Measurements from ENCODE around the gene TSPEAR. TPM values are rescaled to one million over a fixed set of nuclear protein-coding genes. Genes with fewer than 3 reads are reported as not detected.

Gene TSPEAR
- total RNA-seq, 4 donors from 2014 or later: not detected

DNA sequence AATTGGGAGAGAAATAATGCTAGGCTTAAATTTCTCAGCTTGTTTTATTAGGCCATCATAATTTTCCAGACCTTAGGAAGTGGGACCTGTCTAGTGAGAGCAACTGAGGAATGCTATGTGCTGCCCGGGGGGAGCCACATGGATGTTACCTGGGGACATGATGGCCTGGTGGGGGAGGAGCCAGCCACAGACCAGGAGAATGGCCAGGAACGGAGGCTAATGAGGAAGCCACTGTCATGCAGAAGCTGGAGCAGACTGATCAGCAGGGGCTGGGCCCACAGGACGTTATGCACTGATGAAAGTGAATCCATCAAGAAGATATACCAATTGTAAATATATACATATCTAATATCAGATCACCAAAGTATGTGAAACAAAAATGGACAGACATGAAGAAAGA, 166.8 kb downstream of the TSPEAR start:
- Histone ChIP-seq H3K36me3 (no peaks in the 10 kb centered on the region), H3K27ac (no peak overlapping the region), H3K4me3 (no peak overlapping the region), H3K4me1 (no peaks in the 10 kb centered on the region), H3K27me3 (peaks cover 17% of the 10 kb centered on the region), H3K9me3 (peaks cover 0 to 4% of the 10 kb centered on the region in 2 donors)
- intact Hi-C loops (cut with DNase I; ENCODE audit: low total_unique reads) (no loop called here), in situ Hi-C loops (cut with MboI; ENCODE audit: low pct_ligation_motif_present in 1 of 4, low pct_unique_long_range_greater_than_20kb in 1 of 4, low sequenced_read_pairs in 3 of 4) (no loop called here)
- DNase-seq: no peak
- TF ChIP-seq POLR2AphosphoS5 (IDR thresholded peaks at IDR 0.05): no peak
- TF ChIP-seq, protein P1, sequence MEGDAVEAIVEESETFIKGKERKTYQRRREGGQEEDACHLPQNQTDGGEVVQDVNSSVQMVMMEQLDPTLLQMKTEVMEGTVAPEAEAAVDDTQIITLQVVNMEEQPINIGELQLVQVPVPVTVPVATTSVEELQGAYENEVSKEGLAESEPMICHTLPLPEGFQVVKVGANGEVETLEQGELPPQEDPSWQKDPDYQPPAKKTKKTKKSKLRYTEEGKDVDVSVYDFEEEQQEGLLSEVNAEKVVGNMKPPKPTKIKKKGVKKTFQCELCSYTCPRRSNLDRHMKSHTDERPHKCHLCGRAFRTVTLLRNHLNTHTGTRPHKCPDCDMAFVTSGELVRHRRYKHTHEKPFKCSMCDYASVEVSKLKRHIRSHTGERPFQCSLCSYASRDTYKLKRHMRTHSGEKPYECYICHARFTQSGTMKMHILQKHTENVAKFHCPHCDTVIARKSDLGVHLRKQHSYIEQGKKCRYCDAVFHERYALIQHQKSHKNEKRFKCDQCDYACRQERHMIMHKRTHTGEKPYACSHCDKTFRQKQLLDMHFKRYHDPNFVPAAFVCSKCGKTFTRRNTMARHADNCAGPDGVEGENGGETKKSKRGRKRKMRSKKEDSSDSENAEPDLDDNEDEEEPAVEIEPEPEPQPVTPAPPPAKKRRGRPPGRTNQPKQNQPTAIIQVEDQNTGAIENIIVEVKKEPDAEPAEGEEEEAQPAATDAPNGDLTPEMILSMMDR (IDR thresholded peaks at IDR 0.05): no peak
- no peak for TF ChIP-seq EP300 (IDR thresholded peaks at IDR 0.05; ENCODE audit: low read depth)
- TF ChIP-seq POLR2A (IDR thresholded peaks at IDR 0.05): no peak
- 50 to 71% methylated on average over 1 to 3 of the region's 3 CpGs for WGBS, 2 donors (ENCODE audit: low coverage in 1 of 2)

DNA sequence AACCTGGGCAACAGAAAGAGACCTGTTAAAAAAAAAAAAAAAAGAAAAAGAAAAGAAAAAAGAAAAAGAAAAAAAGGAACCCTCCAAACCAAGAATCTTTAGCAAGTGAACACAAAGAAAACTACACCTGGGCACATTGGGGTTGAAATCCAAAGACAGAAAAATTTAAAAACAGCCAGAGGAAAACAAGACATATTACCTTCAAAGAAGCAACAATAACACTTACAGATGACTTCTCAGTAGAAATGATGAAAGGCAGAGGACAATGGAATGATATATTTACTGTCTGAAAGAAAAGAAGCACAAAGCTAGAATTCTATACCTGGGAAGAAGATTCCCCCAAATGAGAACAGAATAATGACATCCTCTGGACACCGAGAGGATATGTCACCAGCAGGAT, 168.7 kb downstream of the TSPEAR start:
- no peak for DNase-seq
- 76 to 82% methylated on average over 1 of the region's 1 CpG for WGBS, 2 donors (ENCODE audit: low coverage in 1 of 2)
- Histone ChIP-seq H3K36me3 (no peaks in the 10 kb centered on the region), H3K27ac (no peak overlapping the region), H3K4me1 (no peaks in the 10 kb centered on the region), H3K9me3 (peaks cover 0 to 4% of the 10 kb centered on the region in 2 donors), H3K4me3 (no peak overlapping the region), H3K27me3 (peaks cover 13% of the 10 kb centered on the region)
- intact Hi-C loops (cut with DNase I; ENCODE audit: low total_unique reads) (no loop called here), in situ Hi-C loops (cut with MboI; ENCODE audit: low pct_ligation_motif_present in 1 of 4, low pct_unique_long_range_greater_than_20kb in 1 of 4, low sequenced_read_pairs in 3 of 4) (no loop called here)
- TF ChIP-seq, protein P1 (IDR thresholded peaks at IDR 0.05): no peak
- no peak for TF ChIP-seq EP300 (IDR thresholded peaks at IDR 0.05; ENCODE audit: low read depth)
- no peak for TF ChIP-seq POLR2A (IDR thresholded peaks at IDR 0.05)
- TF ChIP-seq POLR2AphosphoS5 (IDR thresholded peaks at IDR 0.05): no peak

DNA sequence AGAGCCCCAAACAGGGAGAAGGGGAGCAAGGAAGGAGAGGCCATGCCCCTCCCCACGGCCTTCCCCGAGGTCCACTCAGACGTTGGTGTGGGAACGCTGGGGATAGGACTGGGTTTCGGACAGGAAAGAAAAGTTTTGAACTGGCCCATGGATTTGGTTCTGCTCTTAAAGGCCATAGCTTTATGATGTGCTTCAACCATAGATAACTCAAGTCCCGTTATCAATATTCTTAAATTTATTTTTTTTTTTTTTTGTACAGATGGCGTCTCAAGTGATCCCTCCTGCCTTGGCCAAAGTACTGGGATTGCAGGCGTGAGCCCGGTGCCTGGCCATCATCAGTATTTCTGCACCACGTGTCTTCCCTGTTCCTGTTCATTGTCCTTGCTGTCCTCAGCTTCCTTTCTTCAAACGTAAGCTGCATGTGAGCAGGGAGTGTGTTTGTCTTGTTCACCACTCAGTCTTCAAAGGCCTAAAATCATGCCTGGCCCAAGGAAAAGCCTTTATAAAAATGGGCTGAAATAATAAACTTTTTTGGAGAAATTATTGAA, 170.6 kb downstream of the TSPEAR start:
- intact Hi-C loops (cut with DNase I; ENCODE audit: low total_unique reads): no loop called here
- Histone ChIP-seq H3K36me3 (no peaks in the 10 kb centered on the region), H3K4me1 (no peaks in the 10 kb centered on the region), H3K9me3 (peaks cover 0 to 4% of the 10 kb centered on the region in 2 donors), H3K27ac (no peak overlapping the region), H3K27me3 (peaks cover 6% of the 10 kb centered on the region), H3K4me3 (no peak overlapping the region)
- 77 to 78% methylated on average over 7 to 11 of the region's 11 CpGs for WGBS, 2 donors (ENCODE audit: low coverage in 1 of 2)
- in situ Hi-C loops (cut with MboI; ENCODE audit: low pct_ligation_motif_present in 1 of 4, low pct_unique_long_range_greater_than_20kb in 1 of 4, low sequenced_read_pairs in 3 of 4): no loop called here
- DNase-seq: no peak
- TF ChIP-seq, protein P1 (IDR thresholded peaks at IDR 0.05): no peak
- no peak for TF ChIP-seq EP300 (IDR thresholded peaks at IDR 0.05; ENCODE audit: low read depth)
- no peak for TF ChIP-seq POLR2A (IDR thresholded peaks at IDR 0.05)
- no peak for TF ChIP-seq POLR2AphosphoS5 (IDR thresholded peaks at IDR 0.05)

DNA sequence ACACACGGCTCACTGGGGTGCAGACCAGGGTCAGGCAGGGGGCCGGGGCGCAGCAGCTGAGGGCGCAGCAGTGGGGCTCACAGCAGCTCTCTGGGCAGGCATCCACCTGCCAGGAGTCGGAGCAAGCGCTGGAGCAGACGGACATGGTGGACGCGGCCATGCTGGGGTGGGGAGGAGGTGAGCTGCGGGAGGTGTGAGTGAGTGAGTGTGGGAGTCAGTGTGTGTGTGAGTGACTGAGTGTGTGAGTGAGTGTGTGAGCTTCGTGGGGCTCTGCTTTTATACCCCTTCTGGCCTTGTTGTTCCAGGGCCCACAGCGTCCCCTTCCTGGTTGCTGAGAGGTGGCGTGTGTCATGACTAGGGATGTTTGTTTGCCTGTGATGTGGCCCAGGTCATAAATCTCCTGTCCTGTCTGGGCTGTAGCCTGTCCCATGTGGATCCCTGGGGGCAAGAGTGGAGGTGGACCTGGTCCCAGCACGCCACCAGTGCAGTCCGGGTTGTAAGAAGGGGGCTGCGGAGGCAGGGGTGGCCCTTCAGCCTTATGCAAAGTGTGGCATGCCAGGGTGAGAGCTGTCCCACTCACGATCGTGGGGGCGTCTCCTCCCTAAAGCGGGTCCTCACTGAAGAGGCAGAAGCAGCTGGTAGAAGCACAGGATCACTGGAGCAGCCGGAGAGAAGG, 171.2 kb downstream of the TSPEAR start, which contains the start of gene KRTAP10-1:
TSS of gene KRTAP10-1 (minus strand) at position 205 of the 676 bp plus-strand sequence. CDS start at position 160, 45 bp downstream.
- in situ Hi-C loops (cut with MboI; ENCODE audit: low pct_ligation_motif_present in 1 of 4, low pct_unique_long_range_greater_than_20kb in 1 of 4, low sequenced_read_pairs in 3 of 4) (no loop called here), intact Hi-C loops (cut with DNase I; ENCODE audit: low total_unique reads) (no loop called here)
- Histone ChIP-seq H3K36me3 (no peaks in the 10 kb centered on the region), H3K4me3 (no peak within 1 kb of the TSS), H3K9me3 (peaks cover 0 to 4% of the 10 kb centered on the region in 2 donors), H3K27ac (no peak within 1 kb of the TSS), H3K27me3 (peaks cover 6% of the 10 kb centered on the region), H3K4me1 (no peaks in the 10 kb centered on the region)
- 75% methylated on average over 18 of the region's 21 CpGs; no CpG with 5 or more reads in 1 of the 2 donors for WGBS, 2 donors (ENCODE audit: low coverage in 1 of 2)
- DNase-seq: no peak
- TF ChIP-seq, protein P1 (IDR thresholded peaks at IDR 0.05): no peak
- TF ChIP-seq POLR2AphosphoS5 (IDR thresholded peaks at IDR 0.05) (no peak), EP300 (IDR thresholded peaks at IDR 0.05; ENCODE audit: low read depth) (no peak), POLR2A (IDR thresholded peaks at IDR 0.05) (no peak)
